Immature natural killer cell (primary cell): Measurements from ENCODE around the gene ACAD11. TPM values are rescaled to one million over a fixed set of nuclear protein-coding genes. Genes with fewer than 3 reads are reported as not detected.
"Not testable (repeated sequence)": the region's sequence is repeated elsewhere in the genome, so short reads cannot be mapped to it uniquely, and the experiment has no call there.

Experiments
- DNase-seq, 3 donors: peaks; one replicate each; pipeline ENCODE4 v3.0.0; 2022; ENCODE audit warnings: mixed read lengths in 1 of 3
- H3K27ac Mint-ChIP-seq, 6 donors: one replicate each; pipeline ENCODE4 v1.8.0; 2020; ENCODE audit warnings: mixed read lengths in 6 of 6, mild to moderate bottlenecking in 5 of 6, inconsistent platforms in 4 of 6, moderate library complexity in 3 of 6
- H3K27me3 Mint-ChIP-seq, 3 donors: one replicate each; pipeline ENCODE4 v1.8.0; 2020 to 2021; ENCODE audit warnings: low read depth in 3 of 3, mild to moderate bottlenecking in 3 of 3, mixed read lengths in 3 of 3, moderate library complexity in 3 of 3, inconsistent platforms in 1 of 3
- H3K36me3 Mint-ChIP-seq, 3 donors: one replicate each; pipeline ENCODE4 v1.8.0; 2020; ENCODE audit warnings: mixed read lengths in 3 of 3, inconsistent platforms in 2 of 3, mild to moderate bottlenecking in 2 of 3
- H3K4me1 Mint-ChIP-seq, 2 donors: one replicate each; pipeline ENCODE4 v1.8.0; 2020; ENCODE audit warnings: inconsistent platforms in 2 of 2, mild to moderate bottlenecking in 2 of 2, mixed read lengths in 2 of 2, moderate library complexity in 1 of 2
- H3K4me3 Mint-ChIP-seq, 5 donors: one replicate each; pipeline ENCODE4 v1.8.0; 2020; ENCODE audit warnings: mild to moderate bottlenecking in 5 of 5, mixed read lengths in 5 of 5, inconsistent platforms in 3 of 5, moderate library complexity in 3 of 5
- H3K9me3 Mint-ChIP-seq, 6 donors: one replicate each; pipeline ENCODE4 v1.8.0; 2020; ENCODE audit warnings: mild to moderate bottlenecking in 6 of 6, mixed read lengths in 6 of 6, inconsistent platforms in 4 of 6, moderate library complexity in 3 of 6
- polyA plus RNA-seq, 3 donors: library from polyadenylated mRNA; unstranded; fragments of 300-500 nt; fragmentation: Illumina TruSeq; gene quantifications; one replicate each; pipeline ENCODE4 v1.2.3, GENCODE V29; 2021

Gene ACAD11
- polyA plus RNA-seq, 3 donors from 2014 or later, result 0.46 to 3.9 (median 1.8) TPM

GRCh38 chr3:132660052-132660810 is 622 bp upstream of the ACAD11 start, which contains the start of gene UBA5:
UBA5 (plus strand) TSS chr3:132660329; CDS start chr3:132660538, 209 bp downstream.
- DNase-seq, result peak; percentile 65 to 75 (median 74)
- Mint-ChIP-seq H3K4me1 (peaks cover 42 to 73% of the 10 kb centered on the region in 2 donors), H3K27ac (peak within 1 kb of the TSS; percentile 94 to 98 (median 96)), H3K4me3 (peak within 1 kb of the TSS; percentile 96 to 98 (median 97)), H3K9me3 (no peaks in the 10 kb centered on the region), H3K36me3 (no peaks in the 10 kb centered on the region), H3K27me3 (peaks cover 0 to 3% (median 3%) of the 10 kb centered on the region in 3 donors)

DNA sequence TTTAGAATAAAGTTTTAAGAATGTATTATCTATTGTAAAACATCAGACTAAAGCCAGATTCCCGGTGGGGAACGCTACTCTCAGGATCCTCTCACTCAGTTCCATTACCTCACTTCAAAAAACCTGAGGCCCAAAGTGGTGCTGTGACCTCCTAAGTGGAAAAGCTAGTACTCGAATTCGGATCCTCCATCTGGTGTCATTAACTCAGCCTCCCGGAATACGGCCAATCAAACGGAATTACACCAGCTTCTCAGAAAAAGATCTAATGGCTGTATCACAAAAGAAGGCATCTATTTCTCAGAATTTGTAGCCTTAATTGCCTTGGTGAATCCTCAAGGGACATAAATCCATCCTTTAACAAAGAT is 627 bp downstream of the ACAD11 start:
- no peaks in the 10 kb centered on the region for H3K36me3 Mint-ChIP-seq
- peaks cover 39 to 62% of the 10 kb centered on the region in 2 donors for H3K4me1 Mint-ChIP-seq
- peak overlapping the region; percentile 94 to 98 (median 96) for H3K27ac Mint-ChIP-seq
- peak overlapping the region; percentile 96 to 98 (median 97) for H3K4me3 Mint-ChIP-seq
- H3K27me3 Mint-ChIP-seq, result peaks cover 0 to 3% (median 3%) of the 10 kb centered on the region in 3 donors
- no peaks in the 10 kb centered on the region for H3K9me3 Mint-ChIP-seq
- no peak for DNase-seq

DNA sequence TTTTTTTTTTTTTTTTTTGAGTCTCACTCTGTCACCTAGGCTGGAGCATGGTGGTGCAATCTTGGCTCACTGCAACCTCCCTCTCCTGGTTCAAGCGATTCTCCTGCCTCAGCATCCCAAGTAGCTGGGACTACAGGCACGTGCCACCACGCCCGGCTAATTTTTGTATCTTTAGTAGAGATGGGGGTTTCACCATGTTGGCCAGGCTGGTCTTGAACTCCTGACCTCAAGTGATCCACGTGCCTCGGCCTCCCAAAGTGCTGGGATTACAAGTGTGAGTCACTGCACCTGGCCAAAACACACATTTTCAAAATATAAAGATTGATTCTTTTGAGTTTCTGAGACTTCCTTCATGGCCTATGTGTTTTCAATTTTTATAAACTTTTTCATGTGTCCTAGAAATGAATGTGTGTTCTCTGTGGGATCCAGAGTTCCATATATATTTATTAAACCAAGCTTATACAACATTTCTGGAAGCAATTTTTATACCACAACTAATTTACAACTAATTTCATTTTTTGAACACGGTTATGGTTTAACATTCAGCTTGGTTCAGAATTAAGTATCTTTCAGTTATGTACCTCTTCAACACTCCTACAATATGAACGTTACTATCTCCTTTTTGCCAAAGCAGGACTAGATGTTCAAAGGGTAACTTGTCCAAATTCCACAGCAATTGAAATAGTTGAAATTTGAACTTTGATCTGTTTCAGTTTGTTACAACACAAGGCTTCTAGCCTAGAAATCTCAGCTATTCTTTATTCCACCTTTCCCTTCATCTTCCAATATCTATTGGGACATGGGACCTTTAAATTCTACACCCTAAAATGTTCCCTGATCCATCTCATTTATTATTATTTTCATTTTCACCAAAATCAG is 1.5 kb downstream of the ACAD11 start:
- Mint-ChIP-seq H3K9me3 (no peaks in the 10 kb centered on the region), H3K36me3 (no peaks in the 10 kb centered on the region), H3K4me3 (peak overlapping the region; percentile 7 to 97 (median 97))

DNA sequence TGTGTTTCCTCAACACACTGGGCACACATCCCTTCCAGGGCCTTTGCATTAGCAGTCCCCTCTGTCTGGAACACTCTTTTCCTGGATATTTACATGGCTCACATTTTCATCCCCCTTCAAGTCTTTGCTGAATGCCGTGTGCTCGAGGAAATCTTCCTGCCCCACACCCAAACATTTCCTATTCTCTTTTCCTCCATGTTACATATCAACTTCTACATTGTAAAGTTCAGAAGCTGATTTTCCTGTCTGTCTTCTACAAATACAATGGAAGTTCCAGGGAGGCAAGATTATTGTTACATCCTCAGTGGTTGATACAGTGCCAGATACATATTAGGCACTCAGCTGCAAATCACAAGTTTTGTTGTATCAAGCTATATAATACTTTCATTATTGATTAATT is 4.1 kb downstream of the ACAD11 start:
- H3K4me1 Mint-ChIP-seq, result peaks cover 21 to 28% of the 10 kb centered on the region in 2 donors
- no peak for DNase-seq
- no peaks in the 10 kb centered on the region for H3K36me3 Mint-ChIP-seq
- no peaks in the 10 kb centered on the region for H3K9me3 Mint-ChIP-seq
- H3K27me3 Mint-ChIP-seq, result peaks cover 0 to 3% (median 3%) of the 10 kb centered on the region in 3 donors
- H3K27ac Mint-ChIP-seq, result no peak overlapping the region
- no peak overlapping the region for H3K4me3 Mint-ChIP-seq

More for the DNA sequence above, 1.5 kb downstream of the ACAD11 start:
- Mint-ChIP-seq H3K27me3 (peaks cover 0 to 3% (median 3%) of the 10 kb centered on the region in 3 donors), H3K4me1 (peaks cover 37 to 53% of the 10 kb centered on the region in 2 donors), H3K27ac (peak overlapping the region in 2 of 6 donors; percentile 51 to 94)
- no peak for DNase-seq

DNA sequence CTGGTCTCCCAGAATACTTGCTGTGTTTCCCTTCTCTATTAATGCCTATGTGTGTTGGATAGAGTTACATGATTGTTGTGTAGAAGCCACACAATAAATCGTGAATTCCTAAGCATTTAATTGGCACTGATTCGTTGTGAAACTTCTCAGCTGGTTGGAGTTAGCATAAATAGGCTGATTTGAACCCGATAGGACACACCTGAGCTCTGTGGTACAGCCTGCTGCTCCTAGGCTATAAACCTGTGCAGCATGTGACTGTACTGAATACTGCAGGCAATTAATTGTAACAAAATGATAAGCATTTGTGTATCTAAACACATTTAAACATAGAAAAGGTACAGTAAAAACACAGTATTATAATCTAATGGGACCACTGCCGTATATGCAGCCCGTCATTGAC is 4.9 kb downstream of the ACAD11 start:
- Mint-ChIP-seq H3K27ac (no peak overlapping the region), H3K4me1 (peaks cover 18 to 24% of the 10 kb centered on the region in 2 donors), H3K27me3 (no peaks in the 10 kb centered on the region), H3K4me3 (no peak overlapping the region), H3K9me3 (no peaks in the 10 kb centered on the region), H3K36me3 (no peaks in the 10 kb centered on the region)
- no peak for DNase-seq

- Mint-ChIP-seq H3K27me3 (no peaks in the 10 kb centered on the region), H3K9me3 (no peaks in the 10 kb centered on the region), H3K27ac (no peak overlapping the region), H3K4me1 (peaks cover 12 to 18% of the 10 kb centered on the region in 2 donors), H3K36me3 (no peaks in the 10 kb centered on the region), H3K4me3 (no peak overlapping the region)
- DNase-seq, result no peak
Observed at GRCh38 chr3:132654190-132654589, 5.4 kb downstream of the ACAD11 start.

- peaks cover 2 to 5% of the 10 kb centered on the region in 2 donors for H3K4me1 Mint-ChIP-seq
- no peaks in the 10 kb centered on the region for H3K27me3 Mint-ChIP-seq
- no peak overlapping the region for H3K4me3 Mint-ChIP-seq
- no peaks in the 10 kb centered on the region for H3K36me3 Mint-ChIP-seq
- no peak for DNase-seq
- no peak overlapping the region for H3K27ac Mint-ChIP-seq
- H3K9me3 Mint-ChIP-seq, result no peaks in the 10 kb centered on the region
Observed at GRCh38 chr3:132652640-132653270, 6.9 kb downstream of the ACAD11 start.

DNA sequence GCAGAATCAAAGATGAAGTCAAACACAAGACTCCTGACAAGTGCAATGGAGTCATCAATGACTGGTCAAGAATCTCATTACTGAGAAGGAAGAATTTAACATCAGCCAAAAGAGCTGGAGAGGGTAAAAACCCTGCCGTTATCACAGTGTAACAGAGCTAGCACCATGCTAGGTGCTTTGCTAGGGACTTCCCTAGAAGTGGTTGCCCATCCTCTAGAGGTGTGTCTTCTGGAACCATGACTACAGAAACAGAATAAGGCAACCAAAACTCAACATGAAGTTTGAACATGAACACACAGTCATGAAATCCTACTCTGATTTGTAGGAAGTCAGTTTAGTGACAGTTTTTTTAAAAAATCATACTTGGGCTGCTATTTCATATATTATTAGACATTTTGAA is 9.5 kb downstream of the ACAD11 start:
- H3K4me3 Mint-ChIP-seq, result no peak overlapping the region
- H3K4me1 Mint-ChIP-seq, result no peaks in the 10 kb centered on the region
- no peaks in the 10 kb centered on the region for H3K36me3 Mint-ChIP-seq
- DNase-seq, result no peak
- no peaks in the 10 kb centered on the region for H3K27me3 Mint-ChIP-seq
- H3K9me3 Mint-ChIP-seq, result no peaks in the 10 kb centered on the region
- no peak overlapping the region for H3K27ac Mint-ChIP-seq

DNA sequence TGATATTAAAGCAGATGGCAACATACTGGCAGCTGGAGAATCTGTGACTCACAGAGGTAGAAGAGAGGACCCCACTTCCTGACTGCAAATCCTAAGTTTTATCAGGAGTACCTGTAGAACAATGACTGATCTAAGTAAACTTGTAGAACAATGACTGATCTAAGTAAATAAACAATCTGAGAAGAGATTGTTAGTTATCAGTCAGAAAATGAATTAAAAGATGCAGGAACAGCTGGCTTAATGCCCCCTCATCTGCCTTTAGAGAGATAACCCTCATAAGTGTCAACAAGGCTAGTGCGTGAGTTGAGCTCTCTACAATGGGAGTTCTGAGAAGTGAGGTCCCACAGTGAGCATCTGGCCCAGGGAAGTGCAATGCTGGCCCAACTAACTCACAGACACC is 14.6 kb downstream of the ACAD11 start:
- no peaks in the 10 kb centered on the region for H3K27me3 Mint-ChIP-seq
- H3K27ac Mint-ChIP-seq, result no peak overlapping the region
- no peak overlapping the region for H3K4me3 Mint-ChIP-seq
- DNase-seq, result no peak
- H3K36me3 Mint-ChIP-seq, result peaks cover 0 to 7% (median 5%) of the 10 kb centered on the region in 3 donors
- H3K9me3 Mint-ChIP-seq, result no peaks in the 10 kb centered on the region
- peaks cover 0 to 2% of the 10 kb centered on the region in 2 donors for H3K4me1 Mint-ChIP-seq

DNA sequence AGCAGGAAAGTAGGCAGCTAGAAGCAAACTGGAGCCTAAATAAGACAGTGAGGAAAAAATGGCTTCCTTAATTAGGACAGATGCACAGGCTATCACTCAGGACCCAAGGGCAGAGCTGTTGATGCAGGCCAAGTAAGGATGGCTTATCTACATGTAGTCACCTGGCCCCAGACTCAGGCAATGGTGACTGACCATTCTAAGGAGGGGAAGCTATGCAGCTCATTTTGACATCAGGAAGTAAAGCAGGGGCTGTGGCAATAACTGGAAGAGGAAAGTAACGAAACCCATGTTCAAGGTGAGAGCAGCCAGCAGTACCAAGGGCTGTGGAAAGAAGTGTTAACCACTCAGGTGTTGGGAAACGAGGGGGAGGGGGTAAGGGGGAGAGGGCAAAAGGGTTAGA is 16.2 kb downstream of the ACAD11 start:
- peak overlapping the region in 2 of 6 donors; percentile 20 to 39 for H3K27ac Mint-ChIP-seq
- DNase-seq, result no peak
- H3K36me3 Mint-ChIP-seq, result peaks cover 10 to 19% (median 14%) of the 10 kb centered on the region in 3 donors
- H3K27me3 Mint-ChIP-seq, result peaks cover 0 to 1% (median 0%) of the 10 kb centered on the region in 3 donors
- peaks cover 0 to 2% of the 10 kb centered on the region in 2 donors for H3K4me1 Mint-ChIP-seq
- no peak overlapping the region for H3K4me3 Mint-ChIP-seq
- H3K9me3 Mint-ChIP-seq, result no peaks in the 10 kb centered on the region

GRCh38 chr3:132642539-132642847 is 17.1 kb downstream of the ACAD11 start:
- DNase-seq, result no peak
- Mint-ChIP-seq H3K27me3 (peaks cover 0 to 1% (median 0%) of the 10 kb centered on the region in 3 donors), H3K36me3 (peaks cover 10 to 23% (median 14%) of the 10 kb centered on the region in 3 donors), H3K4me3 (no peak overlapping the region), H3K9me3 (no peaks in the 10 kb centered on the region), H3K4me1 (peaks cover 0 to 2% of the 10 kb centered on the region in 2 donors), H3K27ac (no peak overlapping the region)

DNA sequence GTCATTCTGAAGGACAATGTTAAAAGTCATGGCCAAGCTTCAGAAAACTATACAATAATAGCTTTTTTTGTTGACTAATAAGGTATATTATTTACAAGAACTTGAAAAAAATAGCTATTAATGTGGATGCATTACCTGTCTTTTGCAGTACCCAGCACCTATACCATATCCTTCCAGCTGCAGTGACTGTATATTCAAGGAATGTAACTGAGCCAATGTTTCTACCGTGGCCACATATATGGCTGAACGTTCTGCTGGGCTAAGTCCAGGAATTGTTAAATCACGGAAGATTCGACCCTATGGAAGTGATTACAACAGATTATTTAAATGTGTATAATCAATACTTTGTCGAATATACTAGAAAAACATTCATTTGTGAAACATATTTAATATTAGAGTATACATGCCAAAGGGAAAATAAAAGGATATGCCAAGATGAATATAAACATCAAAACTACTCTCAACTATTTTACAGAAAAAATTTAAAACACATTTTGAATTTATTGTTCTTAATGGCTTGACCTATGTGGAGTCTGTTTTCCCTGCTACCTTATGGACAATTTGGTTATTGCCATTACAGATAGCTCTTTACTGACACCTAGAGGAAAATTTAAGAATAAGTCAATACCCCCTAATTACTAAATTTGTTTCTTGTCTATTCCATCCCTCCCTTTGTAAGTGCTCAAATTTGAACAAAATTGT is 17.6 kb downstream of the ACAD11 start:
- DNase-seq, result peak; percentile 12 to 35 (median 32)
- no peak overlapping the region for H3K27ac Mint-ChIP-seq
- no peaks in the 10 kb centered on the region for H3K9me3 Mint-ChIP-seq
- H3K4me1 Mint-ChIP-seq, result peaks cover 0 to 2% of the 10 kb centered on the region in 2 donors
- H3K36me3 Mint-ChIP-seq, result peaks cover 14 to 27% (median 18%) of the 10 kb centered on the region in 3 donors
- H3K27me3 Mint-ChIP-seq, result peaks cover 0 to 1% (median 0%) of the 10 kb centered on the region in 3 donors
- no peak overlapping the region for H3K4me3 Mint-ChIP-seq

- H3K27ac Mint-ChIP-seq, DNase-seq, H3K4me1 Mint-ChIP-seq, H3K9me3 Mint-ChIP-seq, H3K4me3 Mint-ChIP-seq, H3K27me3 Mint-ChIP-seq: not testable (repeated sequence)
- H3K36me3 Mint-ChIP-seq, result peaks cover 16 to 31% (median 23%) of the 10 kb centered on the region in 3 donors
Observed at GRCh38 chr3:132641427-132641826, 18.2 kb downstream of the ACAD11 start.
